ENCODE measurements around the gene SAP30BP. TPM values are rescaled to one million over a fixed set of nuclear protein-coding genes. Genes with fewer than 3 reads are reported as not detected.

The SAP30BP gene
- total RNA-seq (ENCODE audit: low replicate concordance) = 45.8 and 93.8 TPM in 2 replicates

DNA sequence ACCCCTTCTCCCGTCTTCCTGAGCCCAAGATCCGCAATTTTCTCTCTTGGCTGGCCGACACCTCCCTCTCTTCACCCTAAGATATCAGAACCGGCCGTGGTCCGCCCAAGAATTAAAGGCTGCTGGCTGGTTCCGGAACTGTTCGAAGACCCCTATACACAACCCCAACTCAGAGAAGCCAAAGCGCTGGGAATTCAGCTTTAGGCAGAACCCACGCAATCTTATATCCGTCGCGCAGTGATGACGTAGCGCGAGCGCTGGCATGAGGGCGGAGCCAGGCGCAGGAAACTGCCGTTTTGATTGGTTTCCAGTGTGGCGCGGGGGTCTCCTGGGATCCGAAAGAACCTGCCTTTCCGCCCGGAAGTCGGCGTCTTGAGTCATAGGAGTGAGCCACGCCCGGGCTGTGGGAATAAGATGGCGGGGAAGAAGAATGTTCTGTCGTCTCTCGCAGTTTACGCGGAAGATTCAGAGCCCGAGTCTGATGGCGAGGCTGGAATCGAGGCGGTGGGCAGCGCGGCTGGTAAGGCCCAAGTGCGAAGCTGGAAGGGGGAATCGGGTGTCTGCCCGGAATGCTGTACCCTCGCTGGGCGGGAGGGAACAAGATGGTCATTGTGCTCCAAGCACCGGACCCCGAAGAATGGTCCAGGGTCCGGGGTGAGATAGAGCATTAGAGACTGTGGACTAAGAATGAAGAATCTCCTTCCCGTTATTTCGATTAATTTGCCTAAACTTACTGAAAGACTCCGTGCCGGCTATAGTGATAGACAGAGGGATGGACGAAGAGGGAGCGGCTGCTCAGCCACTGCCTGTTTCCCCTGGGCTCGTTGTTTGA lies at the start of gene SAP30BP, which contains the start of gene RECQL5:
Gene SAP30BP, plus strand, starts transcription at position 380 of the 832 bp plus-strand sequence. Its CDS starts 35 bp downstream, at position 415.
Gene RECQL5, minus strand, starts transcription at position 196 of the 832 bp plus-strand sequence. CDS start 597 bp downstream, outside the sequence.
- H3K4me3 ChIP-seq (ENCODE audit: low read depth, low read length) = peak within 1 kb of the TSS; percentile 99
- DNase-seq (ENCODE audit: low read depth) = peak; percentile 99
- TF ChIP-seq, protein P1, sequence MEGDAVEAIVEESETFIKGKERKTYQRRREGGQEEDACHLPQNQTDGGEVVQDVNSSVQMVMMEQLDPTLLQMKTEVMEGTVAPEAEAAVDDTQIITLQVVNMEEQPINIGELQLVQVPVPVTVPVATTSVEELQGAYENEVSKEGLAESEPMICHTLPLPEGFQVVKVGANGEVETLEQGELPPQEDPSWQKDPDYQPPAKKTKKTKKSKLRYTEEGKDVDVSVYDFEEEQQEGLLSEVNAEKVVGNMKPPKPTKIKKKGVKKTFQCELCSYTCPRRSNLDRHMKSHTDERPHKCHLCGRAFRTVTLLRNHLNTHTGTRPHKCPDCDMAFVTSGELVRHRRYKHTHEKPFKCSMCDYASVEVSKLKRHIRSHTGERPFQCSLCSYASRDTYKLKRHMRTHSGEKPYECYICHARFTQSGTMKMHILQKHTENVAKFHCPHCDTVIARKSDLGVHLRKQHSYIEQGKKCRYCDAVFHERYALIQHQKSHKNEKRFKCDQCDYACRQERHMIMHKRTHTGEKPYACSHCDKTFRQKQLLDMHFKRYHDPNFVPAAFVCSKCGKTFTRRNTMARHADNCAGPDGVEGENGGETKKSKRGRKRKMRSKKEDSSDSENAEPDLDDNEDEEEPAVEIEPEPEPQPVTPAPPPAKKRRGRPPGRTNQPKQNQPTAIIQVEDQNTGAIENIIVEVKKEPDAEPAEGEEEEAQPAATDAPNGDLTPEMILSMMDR (IDR thresholded peaks at IDR 0.05; ENCODE audit: insufficient read depth, low read length) = no peak

DNA sequence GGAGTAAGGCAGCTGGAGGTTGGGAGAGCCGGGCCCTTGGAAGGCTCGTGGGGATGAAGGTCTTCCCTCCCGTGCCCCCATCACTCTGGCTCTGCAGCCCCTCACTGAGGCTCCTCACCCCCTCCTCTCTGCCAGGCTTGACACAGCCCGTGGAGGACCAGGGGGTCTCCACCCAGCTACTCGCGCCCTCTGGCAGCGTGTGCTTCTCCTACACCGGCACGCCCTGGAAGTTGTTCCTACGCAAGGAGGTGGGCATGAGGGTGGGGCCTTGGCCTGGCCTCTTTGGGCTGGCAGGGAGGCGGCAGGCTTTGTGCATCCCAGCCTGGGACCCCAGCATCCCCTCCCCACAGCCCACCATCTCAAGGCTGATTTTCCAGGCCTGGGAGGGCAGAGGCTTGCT lies 49.5 kb upstream of the SAP30BP start:
- no peak for DNase-seq (ENCODE audit: low read depth)
- no peak overlapping the region for H3K4me3 ChIP-seq (ENCODE audit: low read depth, low read length)
- TF ChIP-seq, protein P1 (IDR thresholded peaks at IDR 0.05; ENCODE audit: insufficient read depth, low read length) = no peak

DNA sequence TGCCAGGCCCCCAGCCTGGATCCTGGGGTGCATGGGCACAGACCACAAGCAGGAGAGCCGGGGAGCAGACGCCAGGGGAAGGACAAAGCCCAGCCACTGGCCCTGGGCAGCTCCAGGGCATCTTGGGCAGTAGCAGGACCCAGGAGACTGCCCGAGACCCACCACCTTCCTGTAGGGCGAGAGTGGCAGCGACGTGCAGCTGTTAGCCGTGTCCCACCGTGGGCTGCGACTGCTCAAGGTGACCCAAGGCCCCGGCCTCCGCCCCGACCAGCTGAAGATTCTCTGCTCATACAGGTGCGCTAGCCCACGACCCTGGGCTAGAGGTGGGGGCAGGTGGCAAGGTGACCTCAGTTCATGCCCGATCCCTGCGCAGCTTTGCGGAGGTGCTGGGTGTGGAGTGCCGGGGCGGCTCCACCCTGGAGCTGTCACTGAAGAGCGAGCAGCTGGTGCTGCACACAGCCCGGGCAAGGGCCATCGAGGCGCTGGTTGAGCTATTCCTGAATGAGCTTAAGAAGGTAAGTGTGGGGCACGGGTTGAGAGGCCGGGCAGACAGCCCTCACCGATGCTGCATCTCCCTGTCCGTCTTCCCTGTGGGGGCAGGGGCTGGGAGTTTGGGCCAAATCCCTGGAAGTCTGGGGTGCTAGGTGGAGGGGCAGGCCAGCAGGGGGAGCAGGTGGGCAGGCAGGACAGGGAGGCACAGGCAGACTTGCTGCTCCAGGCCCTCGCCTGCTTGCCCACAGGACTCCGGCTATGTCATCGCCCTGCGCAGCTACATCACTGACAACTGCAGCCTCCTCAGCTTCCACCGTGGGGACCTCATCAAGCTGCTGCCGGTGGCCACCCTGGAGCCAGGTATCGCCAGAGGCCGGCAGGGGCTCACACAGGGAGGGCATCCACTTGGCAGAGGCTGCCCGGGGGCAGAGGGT lies 47.4 kb upstream of the SAP30BP start:
- H3K4me3 ChIP-seq (ENCODE audit: low read depth, low read length) = no peak overlapping the region
- TF ChIP-seq, protein P1 (IDR thresholded peaks at IDR 0.05; ENCODE audit: insufficient read depth, low read length) = peak; percentile 48
- peak; percentile 16 for DNase-seq (ENCODE audit: low read depth)

DNA sequence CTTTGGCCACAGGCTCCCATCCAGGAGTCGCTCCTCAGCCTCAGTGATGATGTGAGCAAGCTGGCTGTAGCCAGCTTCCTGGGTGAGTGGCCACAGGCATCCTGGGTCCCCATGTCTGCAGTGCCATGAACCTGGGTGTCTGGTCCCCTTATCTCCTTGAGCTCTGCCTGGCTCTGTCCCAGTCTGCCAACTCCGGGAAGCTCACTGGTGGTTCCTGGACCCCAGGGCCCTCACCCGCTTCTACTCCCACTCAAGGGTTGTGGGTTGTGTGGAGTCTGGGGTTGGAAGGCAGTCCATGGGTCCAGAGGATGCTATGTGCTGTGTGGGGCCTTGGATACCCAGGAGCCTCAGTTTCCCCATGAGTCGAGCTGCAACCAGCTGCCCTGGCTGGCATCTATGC lies 45.6 kb upstream of the SAP30BP start:
- H3K4me3 ChIP-seq (ENCODE audit: low read depth, low read length) = no peak overlapping the region
- DNase-seq (ENCODE audit: low read depth) = no peak
- TF ChIP-seq, protein P1 (IDR thresholded peaks at IDR 0.05; ENCODE audit: insufficient read depth, low read length) = no peak

DNA sequence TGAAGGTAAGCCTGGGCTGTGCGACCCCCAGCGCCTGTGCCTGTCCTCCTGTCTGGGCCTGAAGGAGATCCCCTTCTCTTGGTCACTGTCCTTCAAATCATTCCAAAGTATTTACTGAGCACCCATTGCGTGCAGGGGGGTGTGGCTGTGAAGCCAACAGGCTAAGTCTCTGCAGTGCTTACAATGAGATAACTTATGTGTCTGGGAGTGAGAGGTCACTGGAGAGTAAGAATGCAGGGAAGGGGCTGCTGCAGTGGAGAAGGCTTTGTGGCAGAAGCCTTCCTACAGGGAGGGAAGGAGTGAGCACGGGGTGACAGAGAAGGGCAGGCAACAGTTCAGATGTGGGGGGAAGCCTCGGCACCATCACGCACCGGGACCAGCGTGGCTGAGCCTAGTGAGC lies 45.1 kb upstream of the SAP30BP start:
- H3K4me3 ChIP-seq (ENCODE audit: low read depth, low read length) = no peak overlapping the region
- no peak for DNase-seq (ENCODE audit: low read depth)
- TF ChIP-seq, protein P1 (IDR thresholded peaks at IDR 0.05; ENCODE audit: insufficient read depth, low read length) = no peak

DNA sequence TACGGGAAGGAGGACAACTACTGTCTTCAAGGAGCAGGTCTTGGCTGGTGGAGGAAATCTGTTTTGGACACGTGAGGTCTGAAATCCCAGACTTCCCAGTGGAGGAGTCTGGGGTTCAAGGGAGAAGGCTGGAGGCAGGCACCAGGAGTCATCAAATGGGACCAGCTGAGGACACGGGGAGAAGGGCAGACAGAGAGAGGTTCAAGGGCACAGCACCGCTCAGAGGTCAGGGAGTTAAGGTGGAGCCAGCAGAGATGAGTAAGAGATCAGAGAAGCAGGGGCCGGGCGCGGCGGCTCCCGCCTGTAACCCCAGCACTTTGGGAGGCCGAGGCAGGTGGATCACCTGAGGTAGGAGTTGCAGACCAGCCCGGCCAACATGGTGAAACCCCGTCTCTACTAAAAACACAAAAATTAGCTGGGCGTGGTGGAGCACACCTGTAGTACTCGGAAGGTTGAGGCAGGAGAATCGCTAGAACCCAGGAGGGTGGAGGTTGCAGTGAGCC lies 44.3 kb upstream of the SAP30BP start:
- TF ChIP-seq, protein P1 (IDR thresholded peaks at IDR 0.05; ENCODE audit: insufficient read depth, low read length) = no peak
- no peak overlapping the region for H3K4me3 ChIP-seq (ENCODE audit: low read depth, low read length)
- no peak for DNase-seq (ENCODE audit: low read depth)

Measured in fibroblast of the aortic adventitia (primary cell).